GM12891 (cell line): Measurements from ENCODE around the gene MRPL11.

Experiments
- POLR2A ChIP-seq: IDR thresholded peaks from 2 replicates; pipeline ENCODE4 v1.6.1; 2011; ENCODE audit warnings: low read depth, low read length, control low read depth
- POLR2AphosphoS5 ChIP-seq: IDR thresholded peaks from 2 replicates; pipeline ENCODE4 v1.6.1; 2011; ENCODE audit warnings: low read depth, low read length, control low read depth
- TAF1 ChIP-seq: IDR thresholded peaks from 2 replicates; pipeline ENCODE4 v1.6.1; 2011; ENCODE audit warnings: low read depth, low read length, control low read depth

DNA sequence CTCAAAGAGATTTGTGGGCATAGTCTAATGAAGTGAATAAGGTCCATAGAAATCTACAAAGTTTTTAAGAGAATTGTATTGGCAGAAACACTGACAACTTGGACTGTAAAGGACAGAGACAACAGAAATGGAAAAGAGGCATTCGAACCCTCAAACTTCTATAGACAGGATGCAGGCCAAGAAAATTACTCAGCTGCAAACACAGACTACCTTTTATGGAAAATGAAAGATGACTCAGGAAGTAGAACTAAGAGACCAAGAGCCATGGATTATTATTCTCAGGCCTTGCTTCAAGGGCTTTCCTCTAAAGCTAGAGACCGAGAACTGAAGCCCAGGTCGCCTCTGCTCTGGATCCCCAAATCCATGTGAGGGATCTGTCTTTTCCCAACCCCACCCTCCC, 24.3 kb upstream of the MRPL11 start:
- no peak for TF ChIP-seq POLR2A
- no peak for TF ChIP-seq POLR2AphosphoS5
- TF ChIP-seq TAF1: no peak
